Dermis lymphatic vessel endothelial cell (primary cell): ENCODE data around the gene THOC3. TPM values are rescaled to one million over a fixed set of nuclear protein-coding genes. Genes with fewer than 3 reads are reported as not detected.

Source experiments
- total RNA-seq: library from RNA; depleted of rRNA; stranded (reverse); fragments of >200 nt; gene quantifications from 2 replicates; pipeline ENCODE4 v1.2.1, GENCODE V29; 2014

THOC3 gene, protein sequence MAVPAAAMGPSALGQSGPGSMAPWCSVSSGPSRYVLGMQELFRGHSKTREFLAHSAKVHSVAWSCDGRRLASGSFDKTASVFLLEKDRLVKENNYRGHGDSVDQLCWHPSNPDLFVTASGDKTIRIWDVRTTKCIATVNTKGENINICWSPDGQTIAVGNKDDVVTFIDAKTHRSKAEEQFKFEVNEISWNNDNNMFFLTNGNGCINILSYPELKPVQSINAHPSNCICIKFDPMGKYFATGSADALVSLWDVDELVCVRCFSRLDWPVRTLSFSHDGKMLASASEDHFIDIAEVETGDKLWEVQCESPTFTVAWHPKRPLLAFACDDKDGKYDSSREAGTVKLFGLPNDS
- total RNA-seq = 46.1 and 49.3 TPM in 2 replicates

DNA sequence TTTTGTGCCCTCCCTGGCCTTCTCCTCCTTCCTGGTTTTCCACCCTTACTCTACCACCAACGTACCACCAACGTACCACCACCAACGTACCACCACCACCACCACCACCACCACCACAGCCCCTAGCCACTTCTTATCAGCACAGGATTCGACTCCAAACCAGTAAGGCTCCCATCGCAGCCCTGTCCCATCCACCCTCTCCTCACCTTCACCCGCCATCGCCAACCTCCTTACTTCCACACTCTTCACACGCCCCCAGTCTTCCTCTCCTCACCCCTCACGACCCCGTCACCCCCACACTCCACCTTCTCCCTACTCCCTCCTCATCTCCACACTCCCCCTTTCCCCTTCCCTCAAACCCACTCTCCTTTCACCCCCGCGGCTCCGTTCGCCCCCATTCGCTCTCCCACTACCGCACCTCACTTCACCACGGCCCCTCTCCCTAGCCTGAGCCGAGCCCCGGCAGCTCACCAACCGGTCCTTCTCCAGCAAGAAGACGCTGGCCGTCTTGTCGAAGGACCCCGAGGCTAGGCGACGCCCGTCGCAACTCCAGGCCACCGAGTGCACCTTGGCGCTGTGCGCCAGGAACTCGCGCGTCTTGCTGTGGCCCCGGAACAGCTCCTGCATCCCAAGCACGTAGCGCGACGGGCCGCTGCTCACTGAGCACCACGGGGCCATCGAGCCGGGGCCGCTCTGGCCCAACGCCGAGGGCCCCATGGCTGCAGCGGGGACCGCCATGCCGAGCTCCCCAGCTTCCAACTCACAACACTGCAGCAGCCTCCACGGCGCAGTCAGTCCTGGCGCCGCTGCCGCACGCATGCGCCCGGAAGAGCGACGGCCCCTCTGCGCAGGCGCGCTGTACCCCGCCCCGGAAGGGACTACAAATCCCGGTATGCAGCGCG, at the start of gene THOC3:
Gene THOC3, minus strand, starts transcription at position 845 of the 902 bp plus-strand sequence. Its CDS starts 107 bp downstream, at position 738.

Other genes with a start within 250 kb of the THOC3 start
- not detected in 2 replicates for gene CPLX2, start 96.7 kb downstream of the THOC3 start, total RNA-seq